ENCODE results near the gene ELF1. TPM values are rescaled to one million over a fixed set of nuclear protein-coding genes. Genes with fewer than 3 reads are reported as not detected.

The ELF1 gene
- total and polyA plus RNA-seq, 12 donors, result 9.9 to 60.5 (median 38.2) TPM

- Histone ChIP-seq H3K9me3 (no peaks in the 10 kb centered on the region), H3K4me1 (peaks cover 0 to 88% (median 47%) of the 10 kb centered on the region in 9 donors)
- 86 to 88% methylated on average over 6 of the region's 6 CpGs for WGBS, 2 donors
These were observed 3.2 kb downstream of the ELF1 start for GRCh38 chr13:41015920-41016319.

GRCh38 chr13:41013835-41014234, 5.3 kb downstream of the ELF1 start:
- intact Hi-C loops (cut with DNase I), result no loop called here
- 89 to 90% methylated on average over 2 of the region's 2 CpGs for WGBS, 2 donors
- no peak overlapping the region for H3K27ac ChIP-seq

More at GRCh38 chr13:41015920-41016319, 3.2 kb downstream of the ELF1 start:
- ATAC-seq, result no peak
- H3K27me3 ChIP-seq, result no peaks in the 10 kb centered on the region
- intact Hi-C loops (cut with DNase I), result no loop called here
- peaks cover 0 to 15% (median 0%) of the 10 kb centered on the region in 9 donors for H3K36me3 ChIP-seq
- H3K27ac ChIP-seq, result peak overlapping the region in 1 of 10 donors; percentile 51
- peak overlapping the region in 1 of 10 donors; percentile 57 for H3K4me3 ChIP-seq
- no peak for DNase-seq
- no peak for TF ChIP-seq CTCF (IDR thresholded peaks at IDR 0.05)

GRCh38 chr13:41012536-41012935, 6.6 kb downstream of the ELF1 start:
- peaks cover 0 to 15% (median 0%) of the 10 kb centered on the region in 9 donors for H3K36me3 ChIP-seq
- intact Hi-C loops (cut with DNase I), result no loop called here
- no peak overlapping the region for H3K4me3 ChIP-seq
- H3K27me3 ChIP-seq, result no peaks in the 10 kb centered on the region
- TF ChIP-seq CTCF (IDR thresholded peaks at IDR 0.05), result no peak
- DNase-seq, result no peak
- peaks cover 0 to 89% (median 26%) of the 10 kb centered on the region in 9 donors for H3K4me1 ChIP-seq
- ATAC-seq, result no peak
- H3K27ac ChIP-seq, result no peak overlapping the region
- 71 to 95% methylated on average over 2 of the region's 2 CpGs for WGBS, 2 donors
- no peaks in the 10 kb centered on the region for H3K9me3 ChIP-seq

More at GRCh38 chr13:41013835-41014234, 5.3 kb downstream of the ELF1 start:
- ATAC-seq, result no peak
- Histone ChIP-seq H3K9me3 (no peaks in the 10 kb centered on the region), H3K27me3 (no peaks in the 10 kb centered on the region), H3K36me3 (peaks cover 0 to 15% (median 0%) of the 10 kb centered on the region in 9 donors), H3K4me1 (peaks cover 0 to 86% (median 32%) of the 10 kb centered on the region in 9 donors), H3K4me3 (no peak overlapping the region)
- TF ChIP-seq CTCF (IDR thresholded peaks at IDR 0.05), result no peak
- no peak for DNase-seq

GRCh38 chr13:41011382-41011956, 7.6 kb downstream of the ELF1 start:
- no peaks in the 10 kb centered on the region for H3K9me3 ChIP-seq
- H3K27ac ChIP-seq, result no peak overlapping the region
- H3K27me3 ChIP-seq, result no peaks in the 10 kb centered on the region
- TF ChIP-seq CTCF (IDR thresholded peaks at IDR 0.05), result no peak
- intact Hi-C loops (cut with DNase I), result no loop called here
- no peak for DNase-seq
- no peak overlapping the region for H3K4me3 ChIP-seq
- H3K36me3 ChIP-seq, result peaks cover 0 to 15% (median 0%) of the 10 kb centered on the region in 9 donors
- ATAC-seq, result no peak
- 95 to 97% methylated on average over 4 of the region's 4 CpGs for WGBS, 2 donors
- H3K4me1 ChIP-seq, result peaks cover 0 to 91% (median 27%) of the 10 kb centered on the region in 9 donors
